ENCODE data around the gene TNNC1. TPM values are rescaled to one million over a fixed set of nuclear protein-coding genes. Genes with fewer than 3 reads are reported as not detected.
A peak's percentile ranks its signal among the peaks of the same experiment; 100 is the strongest.

The TNNC1 gene
- total RNA-seq, 1 experiment from 2014 or later, result 5.6 TPM

DNA sequence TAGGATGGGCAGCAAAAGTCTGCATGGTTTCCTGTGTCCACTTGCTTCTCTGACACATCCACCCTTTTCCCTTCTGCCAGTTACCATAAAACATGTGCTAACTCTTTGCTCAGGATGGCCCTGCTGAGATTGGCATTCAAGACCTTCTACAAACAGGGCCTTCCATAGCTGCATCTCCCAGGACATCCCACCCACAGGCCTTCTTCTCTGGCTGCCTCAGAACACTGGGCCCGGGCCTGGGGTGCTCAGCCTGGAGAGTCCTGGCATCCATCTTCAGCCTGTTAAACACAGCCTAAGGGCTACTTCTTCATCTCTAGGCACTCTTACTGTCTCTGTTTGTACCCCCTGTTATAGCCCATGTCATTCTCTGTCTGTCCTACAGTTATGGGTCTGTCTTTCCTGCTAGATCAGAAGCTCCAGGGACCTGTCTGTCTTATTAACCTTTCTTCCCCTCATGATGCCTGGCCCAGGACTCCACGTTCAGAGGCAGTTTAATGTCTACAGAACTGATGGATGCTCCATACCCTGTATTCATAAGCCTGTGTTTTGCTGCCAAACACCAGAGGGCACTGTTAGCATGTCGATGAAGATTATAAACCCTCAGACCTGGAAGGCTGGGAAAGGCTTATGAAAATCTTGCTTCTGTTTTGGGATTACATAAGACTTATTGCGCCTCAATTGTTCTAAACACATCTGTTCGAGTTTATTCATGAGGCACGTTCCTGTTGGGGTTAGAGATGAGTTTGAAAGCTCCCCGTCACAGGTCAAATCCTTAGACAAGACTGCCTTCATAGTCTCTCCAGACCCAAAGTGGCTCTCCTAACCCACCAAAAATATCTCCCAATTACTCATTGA is 25.5 kb downstream of the TNNC1 start:
- DNase-seq, result peak; percentile 42
- H3K27ac Mint-ChIP-seq, result no peak overlapping the region
- H3K9me3 ChIP-seq (ENCODE audit: control insufficient read depth, low read depth, low read length), result no peaks in the 10 kb centered on the region
- WGBS (ENCODE audit: extremely low coverage, insufficient read length, low lambda C conversion rate), result no CpG with 5 or more reads among the region's 7 CpGs
- H3K27me3 ChIP-seq (ENCODE audit: insufficient read depth, low read length), result no peaks in the 10 kb centered on the region
- H3K4me1 Mint-ChIP-seq, result peaks cover 5 to 19% of the 10 kb centered on the region in 2 experiments
- H3K56ac ChIP-seq (ENCODE audit: insufficient read length, low read depth, low read length), result no peak overlapping the region
- H4K5ac ChIP-seq (ENCODE audit: insufficient read length, low read depth, low read length), result no peak overlapping the region
- H2AK5ac ChIP-seq (ENCODE audit: insufficient read length, low read length), result no peak overlapping the region
- no peak overlapping the region for H3K4ac ChIP-seq (ENCODE audit: low read depth, low read length)
- no peaks in the 10 kb centered on the region for H3K36me3 Mint-ChIP-seq (ENCODE audit: insufficient read depth in 1 of 3, low read depth in 3 of 3)
- no peaks in the 10 kb centered on the region for H3K79me2 ChIP-seq (ENCODE audit: insufficient read depth, low read length)
- no peaks in the 10 kb centered on the region for H3K23me2 ChIP-seq (ENCODE audit: insufficient read length, low read depth, low read length, poor library complexity, severe bottlenecking)
- no peak overlapping the region for H3K4me3 Mint-ChIP-seq
- no peak overlapping the region for H2BK120ac ChIP-seq (ENCODE audit: low read depth, low read length, poor library complexity, severe bottlenecking)
- no peak overlapping the region for H2AFZ ChIP-seq (ENCODE audit: low read length)
- TF ChIP-seq, protein P1, sequence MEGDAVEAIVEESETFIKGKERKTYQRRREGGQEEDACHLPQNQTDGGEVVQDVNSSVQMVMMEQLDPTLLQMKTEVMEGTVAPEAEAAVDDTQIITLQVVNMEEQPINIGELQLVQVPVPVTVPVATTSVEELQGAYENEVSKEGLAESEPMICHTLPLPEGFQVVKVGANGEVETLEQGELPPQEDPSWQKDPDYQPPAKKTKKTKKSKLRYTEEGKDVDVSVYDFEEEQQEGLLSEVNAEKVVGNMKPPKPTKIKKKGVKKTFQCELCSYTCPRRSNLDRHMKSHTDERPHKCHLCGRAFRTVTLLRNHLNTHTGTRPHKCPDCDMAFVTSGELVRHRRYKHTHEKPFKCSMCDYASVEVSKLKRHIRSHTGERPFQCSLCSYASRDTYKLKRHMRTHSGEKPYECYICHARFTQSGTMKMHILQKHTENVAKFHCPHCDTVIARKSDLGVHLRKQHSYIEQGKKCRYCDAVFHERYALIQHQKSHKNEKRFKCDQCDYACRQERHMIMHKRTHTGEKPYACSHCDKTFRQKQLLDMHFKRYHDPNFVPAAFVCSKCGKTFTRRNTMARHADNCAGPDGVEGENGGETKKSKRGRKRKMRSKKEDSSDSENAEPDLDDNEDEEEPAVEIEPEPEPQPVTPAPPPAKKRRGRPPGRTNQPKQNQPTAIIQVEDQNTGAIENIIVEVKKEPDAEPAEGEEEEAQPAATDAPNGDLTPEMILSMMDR (conservative IDR thresholded peaks at IDR 0.05), result peak; percentile 82
- no peak overlapping the region for H3K18ac ChIP-seq (ENCODE audit: insufficient read length, low read depth, low read length)
- no peak overlapping the region for H2BK20ac ChIP-seq (ENCODE audit: low read depth, low read length, poor library complexity, severe bottlenecking)
- no peak overlapping the region for H4K91ac ChIP-seq (ENCODE audit: insufficient read length, low read depth, low read length)
- H3T11ph ChIP-seq (ENCODE audit: low read length), result no peak overlapping the region
- H3K4me2 ChIP-seq (ENCODE audit: insufficient read depth, insufficient read length, low read length), result no peak overlapping the region
- H3K4me1 ChIP-seq (ENCODE audit: insufficient read depth, low read length), result 0 out of 2 replicates have a peak, but pooled peaks cover under 1% of the 10 kb centered on the region
- no peak overlapping the region for H4K8ac ChIP-seq (replicated peaks; ENCODE audit: insufficient read length, low read depth, low read length)
- peaks cover 2% of the 10 kb centered on the region; the same call in 1 of the 2 replicates for H3K27me3 Mint-ChIP-seq (ENCODE audit: low read depth)
- no peak overlapping the region for H3K23ac ChIP-seq (ENCODE audit: insufficient read length, low read depth, low read length)
- no peaks in the 10 kb centered on the region for H3K9me3 Mint-ChIP-seq
- no peaks in the 10 kb centered on the region for H4K20me1 ChIP-seq (ENCODE audit: control insufficient read depth, insufficient read depth, insufficient read length)
- no peaks in the 10 kb centered on the region for H3K79me1 ChIP-seq (ENCODE audit: insufficient read depth, low read depth, low read length, poor library complexity, severe bottlenecking)
- H2BK12ac ChIP-seq (ENCODE audit: insufficient read length, low read depth, low read length), result no peak overlapping the region
- no peak overlapping the region for H3K27ac ChIP-seq (ENCODE audit: insufficient read length, low read depth, low read length)
- H3K9ac ChIP-seq (ENCODE audit: extremely low read depth, insufficient read length, low read length), result no peak overlapping the region
- no peak overlapping the region for H2BK5ac ChIP-seq (ENCODE audit: insufficient read length, low read length)
- no peak overlapping the region for H2BK15ac ChIP-seq (ENCODE audit: low read depth, low read length)
- no peak overlapping the region for H3K14ac ChIP-seq (ENCODE audit: insufficient read depth, low read length)
